Raji (cell line): Measurements from ENCODE around the gene ARL13B.

Source experiments
- POLR2A ChIP-seq: IDR thresholded peaks from 2 replicates; pipeline ENCODE4 v1.6.1; 2011; ENCODE audit warnings: low read depth, low read length, control low read depth; ENCODE audit not compliant: insufficient read depth

The ARL13B gene

DNA sequence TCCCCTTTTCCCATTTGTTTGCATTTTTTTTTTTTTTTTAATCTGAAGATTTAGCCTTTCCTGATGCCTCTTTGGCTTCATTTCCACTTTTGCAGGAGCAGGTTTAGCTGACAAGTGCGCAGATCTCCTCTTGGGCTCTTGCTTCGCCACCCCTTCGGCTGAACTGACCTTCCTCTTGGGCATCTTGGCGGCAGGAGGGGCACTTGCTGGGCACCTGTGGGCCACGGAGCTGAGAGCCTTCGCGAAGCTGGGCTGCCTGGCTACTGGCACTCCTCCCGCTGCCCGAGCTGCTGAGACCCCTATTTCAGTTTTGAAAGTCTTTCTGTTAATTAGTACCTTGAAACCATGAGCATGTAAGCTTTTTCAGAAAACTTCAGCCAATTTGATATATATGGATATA is 8.8 kb downstream of the ARL13B start:
- TF ChIP-seq POLR2A: no peak

DNA sequence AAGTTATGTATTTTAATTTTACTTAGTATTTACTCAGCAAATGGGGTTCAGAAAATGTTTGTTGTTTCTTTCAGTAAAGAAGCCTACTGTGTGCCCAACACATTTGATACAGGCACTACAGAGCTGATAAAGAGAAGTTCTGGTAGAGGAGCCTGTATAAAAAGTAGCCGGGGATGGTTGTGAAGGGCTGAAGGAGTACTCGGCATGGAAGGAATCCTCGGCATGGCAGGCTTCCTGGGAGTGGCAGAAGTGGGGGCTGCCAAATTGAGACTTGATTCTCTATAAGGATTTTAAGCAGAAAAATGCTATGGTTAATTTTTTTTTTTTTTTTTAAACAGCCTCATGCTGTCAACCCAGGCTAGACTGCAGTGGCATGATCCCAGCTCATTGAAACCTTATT is 9.3 kb downstream of the ARL13B start:
- TF ChIP-seq POLR2A: no peak

GRCh38 chr3:93991631-93992030 is 11.7 kb downstream of the ARL13B start:
- TF ChIP-seq POLR2A: no peak

- TF ChIP-seq POLR2A: no peak
Measured at GRCh38 chr3:93992207-93992606, 12.3 kb downstream of the ARL13B start.

DNA sequence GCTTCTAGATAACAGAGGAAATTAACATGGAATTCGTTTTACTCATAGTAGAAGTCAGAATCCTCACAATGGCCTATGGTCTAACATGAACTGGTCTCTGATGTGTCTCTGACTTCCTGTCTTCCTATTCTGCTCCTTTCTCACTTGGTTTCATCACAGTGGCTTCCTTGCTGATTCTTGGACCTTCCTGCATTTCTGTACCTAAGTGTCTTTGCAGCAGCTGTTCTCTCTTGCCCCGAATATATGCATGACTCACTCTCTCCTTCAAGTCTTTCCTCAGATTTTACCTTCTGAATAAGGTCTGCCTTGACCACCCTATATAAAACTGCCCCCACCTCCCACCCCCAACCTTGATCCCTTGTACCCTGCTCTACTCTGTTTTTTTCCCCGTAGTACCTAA is 14.1 kb downstream of the ARL13B start:
- TF ChIP-seq POLR2A: no peak

- TF ChIP-seq POLR2A: no peak
Measured at GRCh38 chr3:94001191-94001590, 21.2 kb downstream of the ARL13B start.

DNA sequence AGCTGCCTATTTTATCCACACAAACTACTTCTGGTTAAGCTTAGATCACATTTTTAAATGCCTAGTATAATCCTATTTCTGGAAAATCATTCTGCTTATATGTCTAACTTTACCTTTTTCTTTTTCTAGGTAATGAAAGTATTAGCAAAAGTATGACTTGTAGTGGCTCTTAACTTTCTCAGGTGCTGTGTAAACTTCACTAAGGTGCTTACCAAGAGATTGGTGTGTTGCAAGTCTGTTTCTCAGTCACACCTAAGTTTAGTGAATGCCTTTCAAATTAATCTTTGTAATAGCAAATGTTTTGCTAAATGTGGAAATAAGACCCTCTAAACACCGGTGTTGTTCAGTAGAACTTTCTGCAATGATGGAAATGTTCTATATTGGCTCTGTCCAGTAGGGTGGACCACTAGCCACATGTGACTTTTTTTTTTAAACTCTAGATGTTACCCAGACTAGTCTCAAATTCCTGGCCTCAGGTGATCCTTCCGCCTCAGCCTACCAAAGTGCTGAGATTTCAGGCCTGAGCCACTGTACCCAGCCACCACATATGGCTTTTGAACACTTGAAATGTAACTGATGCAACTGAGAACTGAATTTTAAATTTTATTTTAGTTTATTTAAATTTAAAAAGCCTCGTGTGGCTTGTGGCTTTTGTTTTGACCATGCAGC is 22.0 kb downstream of the ARL13B start:
- TF ChIP-seq POLR2A: no peak

- no peak for TF ChIP-seq POLR2A
Measured at GRCh38 chr3:94004301-94004910, 24.5 kb downstream of the ARL13B start.

DNA sequence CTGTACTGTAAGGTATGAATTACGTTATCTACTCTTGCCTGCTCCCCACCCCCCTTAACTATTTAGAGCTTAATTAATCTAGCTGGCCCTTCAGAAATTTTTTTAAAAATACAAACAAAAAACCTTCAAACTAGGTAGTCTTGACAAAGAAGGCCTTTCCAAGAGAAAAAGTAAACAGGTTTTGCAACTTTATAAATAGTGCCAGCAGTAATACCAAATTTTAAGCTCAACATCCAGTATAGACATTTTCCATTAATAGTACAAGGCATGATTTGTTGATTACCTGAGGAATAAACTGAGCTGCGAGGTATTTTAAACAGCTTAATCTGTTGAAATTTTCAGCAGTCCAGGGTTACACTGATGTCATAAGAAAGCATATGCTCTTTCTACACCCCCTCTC is 28.3 kb downstream of the ARL13B start:
- no peak for TF ChIP-seq POLR2A

- TF ChIP-seq POLR2A: no peak
Measured at GRCh38 chr3:94009608-94010007, 29.7 kb downstream of the ARL13B start.

GRCh38 chr3:94011233-94011711 is 31.3 kb downstream of the ARL13B start:
- TF ChIP-seq POLR2A: no peak

DNA sequence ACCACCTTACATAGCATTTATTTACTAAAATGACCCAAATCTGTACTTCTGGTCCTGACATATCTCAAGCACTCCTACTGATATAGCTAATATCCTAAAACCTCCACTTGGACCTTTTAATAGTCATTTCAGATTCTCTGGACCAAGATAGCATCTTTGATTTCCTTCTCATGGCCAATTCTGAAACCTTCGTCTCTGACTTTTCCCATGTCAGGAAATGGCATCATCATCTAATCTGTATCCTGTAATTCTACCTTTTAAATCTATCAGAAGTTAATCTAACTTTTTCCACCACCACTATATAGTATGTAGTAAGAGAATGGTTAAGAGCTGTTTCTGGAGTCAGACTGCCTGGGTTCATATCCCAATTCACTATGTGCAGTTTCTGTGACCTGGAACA is 32.2 kb downstream of the ARL13B start:
- no peak for TF ChIP-seq POLR2A

- TF ChIP-seq POLR2A: no peak
Measured at GRCh38 chr3:94015025-94015424, 35.1 kb downstream of the ARL13B start.

- TF ChIP-seq POLR2A: no peak
Measured at GRCh38 chr3:94019659-94020058, 39.7 kb downstream of the ARL13B start.

DNA sequence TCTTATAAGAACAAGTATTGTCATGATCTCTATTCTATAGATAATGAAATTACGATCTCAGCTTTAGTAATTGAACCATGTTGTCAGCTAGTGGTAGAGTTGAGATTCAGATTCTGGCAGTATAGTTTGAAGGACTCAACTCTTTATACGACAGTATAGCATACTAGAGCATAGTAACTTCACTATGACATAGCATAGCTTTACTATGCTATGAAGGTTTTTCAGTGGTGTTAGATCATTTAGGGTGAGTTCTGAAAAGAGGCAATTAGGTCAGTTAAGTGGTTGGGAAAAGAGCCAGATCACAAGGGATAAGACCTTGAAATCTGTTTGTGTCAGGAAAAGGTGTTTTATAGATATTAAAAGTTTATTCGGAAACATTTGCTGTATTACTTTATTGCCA is 40.3 kb downstream of the ARL13B start:
- no peak for TF ChIP-seq POLR2A

- TF ChIP-seq POLR2A: no peak
Measured at GRCh38 chr3:94024385-94024784, 44.4 kb downstream of the ARL13B start.

GRCh38 chr3:94026623-94027022 is 46.7 kb downstream of the ARL13B start:
- TF ChIP-seq POLR2A: no peak

GRCh38 chr3:94028093-94028837 is 48.3 kb downstream of the ARL13B start, which contains the start of gene STX19:
TSS of gene STX19 (minus strand) at chr3:94028597. CDS start at chr3:94015269, 13,328 bp downstream.
- no peak for TF ChIP-seq POLR2A
